Stomach (tissue), 4 donors: ENCODE results near the gene TECTB.

ENCODE experiments used
- CTCF ChIP-seq, 7 experiments: fragments of 450-650 bp in 4 of 7; fragments of 200-600 bp in 3 of 7; sonication (generic) in 3 of 7; IDR thresholded peaks; one replicate each; pipeline ENCODE4 v1.5.1; 2016 to 2019; ENCODE audit warnings: antibody characterized with exemption in 7 of 7, control low read depth in 2 of 7, mild to moderate bottlenecking in 1 of 7
- EP300 ChIP-seq: sonication (generic); formaldehyde crosslinking; IDR thresholded peaks from one replicate; pipeline ENCODE4 v1.6.1; 2017; ENCODE audit warnings: antibody characterized with exemption
- POLR2A ChIP-seq, 4 donors: fragments of 450-650 bp; IDR thresholded peaks; one replicate each; pipeline ENCODE4 v1.6.1; 2016; ENCODE audit warnings: antibody characterized with exemption in 4 of 4, control low read depth in 2 of 4, mild to moderate bottlenecking in 1 of 4, moderate library complexity in 1 of 4

- TF ChIP-seq EP300: no peak
- no peak for TF ChIP-seq POLR2A (IDR thresholded peaks at IDR 0.05)
- no peak for TF ChIP-seq CTCF (IDR thresholded peaks at IDR 0.05)
Observed at GRCh38 chr10:112302335-112302734, 19.1 kb downstream of the TECTB start.
